Measurements from ENCODE around the gene QKI. TPM values are rescaled to one million over a fixed set of nuclear protein-coding genes. Genes with fewer than 3 reads are reported as not detected.

QKI gene
- total and polyA plus RNA-seq, 4 donors, result 27.1 to 213 (median 89.5) TPM

DNA sequence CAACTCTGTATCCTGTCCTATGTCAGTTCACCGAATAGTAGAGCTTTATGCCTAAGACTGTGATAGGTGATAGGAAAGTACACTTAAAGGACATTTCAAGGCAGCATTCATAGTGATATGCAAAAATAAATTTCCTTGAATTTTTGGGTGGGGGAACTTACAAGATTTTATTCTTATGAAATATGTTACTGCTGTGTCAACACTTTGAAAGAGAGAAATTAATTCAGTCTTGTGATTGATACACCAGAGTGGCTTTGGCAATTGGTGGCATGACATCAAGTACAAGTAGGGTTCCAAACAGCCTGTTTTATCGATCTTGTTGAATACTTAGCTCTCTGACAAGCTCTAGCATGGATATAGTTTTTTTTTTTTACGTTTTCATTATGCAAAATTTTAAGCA lies 72.3 kb downstream of the QKI start:
- Histone ChIP-seq H3K27me3 (ENCODE audit: control insufficient read depth in 1 of 2, insufficient read depth in 2 of 2, low read length in 1 of 2) (no peaks in the 10 kb centered on the region), H3K9me3 (ENCODE audit: control insufficient read depth, low read length) (no peaks in the 10 kb centered on the region), H3K4me1 (ENCODE audit: control insufficient read depth in 1 of 2, insufficient read depth in 2 of 2, low read length in 2 of 2) (peaks cover 0 to 1% of the 10 kb centered on the region in 2 donors), H3K4me3 (ENCODE audit: low read length in 2 of 2) (no peak overlapping the region), H3K27ac (ENCODE audit: low read depth in 1 of 2, low read length in 2 of 2) (no peak overlapping the region), H3K36me3 (ENCODE audit: control insufficient read depth in 1 of 2, insufficient read depth in 2 of 2, low read length in 1 of 2) (no peaks in the 10 kb centered on the region)
- DNase-seq (no peak), ATAC-seq (ENCODE audit: low FRiP score) (no peak)
- intact Hi-C loops (cut with DNase I), result no loop called here
- WGBS, 2 donors, result 61% methylated on average over 3 of the region's 3 CpGs

DNA sequence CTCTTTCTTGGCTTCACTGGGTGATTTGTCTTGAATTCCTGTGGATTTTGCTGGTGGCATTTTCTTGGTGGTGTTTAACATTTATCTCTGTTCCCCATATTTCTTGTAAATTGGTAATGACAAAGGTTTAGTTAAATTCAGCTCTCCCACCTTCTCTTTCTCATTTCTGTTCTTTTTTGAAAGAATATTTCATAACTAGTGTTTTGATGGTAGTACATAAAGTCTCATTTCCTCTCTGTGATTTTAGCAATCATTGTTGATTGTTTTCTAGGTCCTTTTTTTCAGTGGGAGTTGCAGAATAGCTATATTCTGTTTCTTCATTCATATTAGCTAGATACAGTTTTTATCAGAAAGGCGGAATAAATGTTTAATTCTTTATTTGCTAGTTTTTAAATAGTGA lies 73.1 kb downstream of the QKI start:
- no peaks in the 10 kb centered on the region for H3K27me3 ChIP-seq (ENCODE audit: control insufficient read depth in 1 of 2, insufficient read depth in 2 of 2, low read length in 1 of 2)
- intact Hi-C loops (cut with DNase I), result no loop called here
- H3K4me3 ChIP-seq (ENCODE audit: low read length in 2 of 2), result no peak overlapping the region
- ATAC-seq (ENCODE audit: low FRiP score) (no peak), DNase-seq (no peak)
- H3K4me1 ChIP-seq (ENCODE audit: control insufficient read depth in 1 of 2, insufficient read depth in 2 of 2, low read length in 2 of 2), result peaks cover 0 to 1% of the 10 kb centered on the region in 2 donors
- 95 to 97% methylated on average over 1 of the region's 1 CpG for WGBS, 2 donors
- no peak overlapping the region for H3K27ac ChIP-seq (ENCODE audit: low read depth in 1 of 2, low read length in 2 of 2)
- H3K36me3 ChIP-seq (ENCODE audit: control insufficient read depth in 1 of 2, insufficient read depth in 2 of 2, low read length in 1 of 2), result no peaks in the 10 kb centered on the region
- H3K9me3 ChIP-seq (ENCODE audit: control insufficient read depth, low read length), result no peaks in the 10 kb centered on the region

DNA sequence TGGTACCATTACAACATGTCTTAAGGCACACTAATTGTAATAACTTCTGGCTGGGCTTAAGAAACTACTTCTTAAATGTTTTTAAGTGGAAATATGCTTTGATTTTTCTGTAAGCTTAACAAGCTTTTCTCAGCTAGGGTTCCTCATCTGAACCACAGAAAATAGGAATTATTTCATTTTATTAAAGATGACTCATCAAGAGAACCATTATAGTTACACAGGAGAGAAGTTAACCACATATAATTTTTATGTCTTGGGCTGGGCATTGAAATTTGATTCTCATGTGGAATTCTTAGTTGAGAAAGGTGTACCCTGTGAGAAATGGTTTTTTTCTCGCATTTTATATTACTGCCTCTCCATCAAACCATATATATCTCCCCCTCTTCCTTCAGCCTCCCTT lies 75.1 kb downstream of the QKI start:
- Histone ChIP-seq H3K9me3 (ENCODE audit: control insufficient read depth, low read length) (no peaks in the 10 kb centered on the region), H3K36me3 (ENCODE audit: control insufficient read depth in 1 of 2, insufficient read depth in 2 of 2, low read length in 1 of 2) (no peaks in the 10 kb centered on the region), H3K4me3 (ENCODE audit: low read length in 2 of 2) (no peak overlapping the region), H3K27ac (ENCODE audit: low read depth in 1 of 2, low read length in 2 of 2) (no peak overlapping the region), H3K4me1 (ENCODE audit: control insufficient read depth in 1 of 2, insufficient read depth in 2 of 2, low read length in 2 of 2) (no peaks in the 10 kb centered on the region), H3K27me3 (ENCODE audit: control insufficient read depth in 1 of 2, insufficient read depth in 2 of 2, low read length in 1 of 2) (no peaks in the 10 kb centered on the region)
- no peak for ATAC-seq (ENCODE audit: low FRiP score)
- DNase-seq, result no peak
- intact Hi-C loops (cut with DNase I), result no loop called here
- WGBS, 2 donors, result 99 to 100% methylated on average over 1 of the region's 1 CpG

DNA sequence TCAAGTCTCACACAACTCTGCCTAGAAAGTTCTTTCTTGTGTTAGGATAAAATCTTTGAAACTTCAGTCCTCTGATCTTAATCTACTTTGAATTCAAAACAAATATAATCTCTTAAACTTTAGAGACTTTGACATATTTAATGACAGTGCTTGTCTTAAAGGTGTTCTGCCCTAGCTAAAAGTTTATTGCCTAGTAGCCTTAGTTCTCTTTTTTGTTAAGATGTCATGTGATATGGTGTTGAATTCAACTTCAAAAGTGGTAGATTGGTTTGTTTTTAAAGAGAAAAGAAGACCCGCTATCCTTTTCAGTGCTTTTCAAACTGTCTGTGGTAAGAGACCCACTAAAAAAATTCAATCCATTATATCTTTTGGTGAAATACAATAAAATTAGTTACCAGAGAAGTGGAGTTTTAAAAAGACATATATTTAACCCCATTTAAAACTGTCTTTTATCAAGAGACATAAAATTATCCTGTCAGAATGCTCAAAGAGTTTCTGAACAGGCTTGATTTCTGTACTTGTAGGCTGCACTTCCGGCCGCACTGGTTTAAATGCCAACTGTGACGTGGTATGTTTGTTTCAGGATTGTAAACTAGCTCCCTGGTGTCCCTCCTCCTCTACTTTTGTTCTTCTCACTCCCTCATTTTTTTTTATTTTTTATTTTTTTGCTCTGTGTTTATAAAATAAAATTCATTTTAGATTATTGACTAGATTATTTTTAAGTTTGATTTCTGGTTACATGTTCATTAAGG lies 76.5 kb downstream of the QKI start:
- no peak for ATAC-seq (ENCODE audit: low FRiP score)
- 47 to 49% methylated on average over 4 of the region's 4 CpGs for WGBS, 2 donors
- H3K9me3 ChIP-seq (ENCODE audit: control insufficient read depth, low read length), result no peaks in the 10 kb centered on the region

DNA sequence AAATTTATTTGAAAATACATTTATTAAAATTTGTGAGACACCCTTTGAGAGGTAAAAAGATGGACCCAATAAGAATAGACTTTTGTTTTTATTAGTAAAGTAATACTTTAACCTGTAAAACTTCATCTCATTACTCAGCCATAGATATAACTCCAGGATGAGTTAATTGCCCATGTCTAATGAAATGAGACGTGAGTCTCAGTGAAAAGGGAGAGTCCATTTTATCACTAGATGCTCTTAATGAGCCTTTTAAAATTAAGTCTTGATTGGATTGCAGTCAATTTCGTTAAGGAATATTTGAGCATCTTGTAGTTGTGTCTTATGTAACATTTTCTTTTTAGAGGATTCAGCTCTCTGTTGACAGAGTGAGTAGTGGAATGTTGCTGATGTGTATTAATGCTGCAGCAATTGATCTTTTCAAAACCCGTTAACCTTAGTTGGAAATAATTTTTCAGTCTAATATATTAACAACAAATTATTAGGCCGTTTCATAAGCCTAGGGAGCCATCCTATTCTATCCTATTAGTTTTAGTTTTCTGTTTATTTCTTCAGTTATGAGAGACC lies 77.3 kb downstream of the QKI start:
- no peak overlapping the region for H3K4me3 ChIP-seq (ENCODE audit: low read length in 2 of 2)
- no peak overlapping the region for H3K27ac ChIP-seq (ENCODE audit: low read depth in 1 of 2, low read length in 2 of 2)
- H3K4me1 ChIP-seq (ENCODE audit: control insufficient read depth in 1 of 2, insufficient read depth in 2 of 2, low read length in 2 of 2), result no peaks in the 10 kb centered on the region
- intact Hi-C loops (cut with DNase I), result no loop called here
- 92 to 93% methylated on average over 4 of the region's 4 CpGs for WGBS, 2 donors
- no peaks in the 10 kb centered on the region for H3K27me3 ChIP-seq (ENCODE audit: control insufficient read depth in 1 of 2, insufficient read depth in 2 of 2, low read length in 1 of 2)
- DNase-seq, result no peak
- no peak for ATAC-seq (ENCODE audit: low FRiP score)
- H3K36me3 ChIP-seq (ENCODE audit: control insufficient read depth in 1 of 2, insufficient read depth in 2 of 2, low read length in 1 of 2), result no peaks in the 10 kb centered on the region
- H3K9me3 ChIP-seq (ENCODE audit: control insufficient read depth, low read length), result no peaks in the 10 kb centered on the region

More for the DNA sequence above, 76.5 kb downstream of the QKI start:
- Histone ChIP-seq H3K4me1 (ENCODE audit: control insufficient read depth in 1 of 2, insufficient read depth in 2 of 2, low read length in 2 of 2) (no peaks in the 10 kb centered on the region), H3K36me3 (ENCODE audit: control insufficient read depth in 1 of 2, insufficient read depth in 2 of 2, low read length in 1 of 2) (no peaks in the 10 kb centered on the region), H3K27ac (ENCODE audit: low read depth in 1 of 2, low read length in 2 of 2) (no peak overlapping the region), H3K27me3 (ENCODE audit: control insufficient read depth in 1 of 2, insufficient read depth in 2 of 2, low read length in 1 of 2) (no peaks in the 10 kb centered on the region), H3K4me3 (ENCODE audit: low read length in 2 of 2) (no peak overlapping the region)
- intact Hi-C loops (cut with DNase I), result no loop called here
- DNase-seq, result peak; percentile 57 to 74

DNA sequence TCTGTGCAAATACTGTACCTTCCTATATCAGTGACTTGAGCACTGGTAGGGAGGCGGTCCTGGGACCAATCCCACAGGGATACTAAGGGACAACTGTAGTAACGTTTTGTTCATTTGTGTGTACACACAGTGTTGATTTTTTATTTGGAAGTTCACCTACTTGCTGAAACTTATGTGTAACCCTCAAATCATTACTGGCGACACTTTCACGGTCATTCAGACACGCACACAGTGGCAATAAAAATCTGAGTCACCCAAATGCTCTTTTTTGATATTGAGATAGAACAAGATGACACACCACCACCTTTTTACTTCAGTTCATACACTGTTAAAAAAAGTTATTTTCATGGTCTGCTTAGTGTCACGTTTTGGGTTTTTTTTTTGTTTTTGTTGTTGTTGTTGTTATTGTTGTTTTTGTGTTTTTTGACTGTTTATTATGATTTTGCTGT lies 79.8 kb downstream of the QKI start:
- no peaks in the 10 kb centered on the region for H3K36me3 ChIP-seq (ENCODE audit: control insufficient read depth in 1 of 2, insufficient read depth in 2 of 2, low read length in 1 of 2)
- ATAC-seq (ENCODE audit: low FRiP score), result no peak
- no peak overlapping the region for H3K27ac ChIP-seq (ENCODE audit: low read depth in 1 of 2, low read length in 2 of 2)
- no peak for DNase-seq
- intact Hi-C loops (cut with DNase I), result no loop called here
- no peaks in the 10 kb centered on the region for H3K27me3 ChIP-seq (ENCODE audit: control insufficient read depth in 1 of 2, insufficient read depth in 2 of 2, low read length in 1 of 2)
- H3K4me1 ChIP-seq (ENCODE audit: control insufficient read depth in 1 of 2, insufficient read depth in 2 of 2, low read length in 2 of 2), result no peaks in the 10 kb centered on the region
- no peak overlapping the region for H3K4me3 ChIP-seq (ENCODE audit: low read length in 2 of 2)
- WGBS, 2 donors, result 87 to 90% methylated on average over 6 of the region's 6 CpGs
- H3K9me3 ChIP-seq (ENCODE audit: control insufficient read depth, low read length), result no peaks in the 10 kb centered on the region

DNA sequence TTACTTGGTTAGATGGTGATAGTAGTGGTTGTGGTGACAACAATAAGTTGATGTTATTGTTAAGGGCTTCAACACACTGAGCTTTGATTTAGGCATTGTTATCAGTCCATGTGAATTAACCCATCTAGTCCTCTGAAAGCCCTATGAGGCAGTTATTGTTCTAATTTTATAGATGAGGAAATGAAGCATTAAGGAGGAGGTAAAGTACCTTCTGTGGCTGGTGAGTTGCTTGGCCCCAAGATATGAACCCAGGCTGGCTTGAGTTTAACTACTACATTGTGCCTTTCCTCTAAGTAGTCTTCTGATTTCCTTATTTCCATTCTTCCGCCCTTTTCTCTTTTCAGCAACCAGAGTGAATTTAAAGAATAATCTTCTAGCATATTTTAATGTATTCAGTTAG lies 81.7 kb downstream of the QKI start:
- ATAC-seq (ENCODE audit: low FRiP score) (no peak), DNase-seq (no peak)
- Histone ChIP-seq H3K36me3 (ENCODE audit: control insufficient read depth in 1 of 2, insufficient read depth in 2 of 2, low read length in 1 of 2) (no peaks in the 10 kb centered on the region), H3K27me3 (ENCODE audit: control insufficient read depth in 1 of 2, insufficient read depth in 2 of 2, low read length in 1 of 2) (no peaks in the 10 kb centered on the region), H3K4me3 (ENCODE audit: low read length in 2 of 2) (no peak overlapping the region), H3K27ac (ENCODE audit: low read depth in 1 of 2, low read length in 2 of 2) (no peak overlapping the region), H3K9me3 (ENCODE audit: control insufficient read depth, low read length) (no peaks in the 10 kb centered on the region), H3K4me1 (ENCODE audit: control insufficient read depth in 1 of 2, insufficient read depth in 2 of 2, low read length in 2 of 2) (peaks cover 0 to 3% of the 10 kb centered on the region in 2 donors)
- WGBS, 2 donors, result 99 to 100% methylated on average over 1 of the region's 1 CpG
- intact Hi-C loops (cut with DNase I), result no loop called here

DNA sequence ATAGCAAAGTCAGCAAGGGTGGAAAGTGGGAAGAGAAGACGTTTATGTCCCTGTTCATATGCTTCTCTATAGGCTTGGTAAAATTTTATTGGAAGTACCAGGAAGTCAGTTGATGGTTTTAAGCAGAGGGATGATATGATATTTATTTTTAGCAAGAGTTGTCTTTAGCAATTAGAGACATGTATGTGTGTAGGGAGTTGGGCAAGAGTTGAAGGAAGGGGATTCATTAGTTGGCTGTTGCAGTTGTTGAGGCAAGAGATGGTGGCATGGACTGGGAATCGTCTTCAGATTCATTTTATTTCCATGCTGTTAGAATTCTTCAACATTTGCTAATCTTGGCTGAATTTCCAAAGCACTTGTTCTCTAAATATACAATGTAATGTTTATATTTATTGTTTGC lies 85.6 kb downstream of the QKI start:
- peaks cover 0 to 4% of the 10 kb centered on the region in 2 donors for H3K4me1 ChIP-seq (ENCODE audit: control insufficient read depth in 1 of 2, insufficient read depth in 2 of 2, low read length in 2 of 2)
- intact Hi-C loops (cut with DNase I), result no loop called here

DNA sequence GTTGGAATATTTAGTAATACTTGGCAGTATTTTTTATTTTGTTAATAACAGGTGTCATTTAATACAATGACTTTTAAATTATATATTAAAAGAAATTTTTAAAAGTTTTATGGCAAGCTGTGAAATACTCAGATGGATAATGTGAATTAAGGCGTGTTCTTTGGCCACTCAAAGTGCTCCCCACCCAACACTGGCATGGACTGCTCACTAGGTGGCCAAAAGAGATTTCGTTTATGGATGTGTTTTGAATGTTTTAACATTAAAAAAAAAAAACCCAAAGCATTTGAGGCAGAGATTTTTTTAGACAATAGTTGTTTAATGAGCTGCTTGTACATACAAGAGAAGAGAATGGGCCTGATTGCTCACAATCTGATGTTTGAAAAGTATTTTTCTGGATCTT lies 86.5 kb downstream of the QKI start:
- intact Hi-C loops (cut with DNase I), result no loop called here
- Histone ChIP-seq H3K27me3 (ENCODE audit: control insufficient read depth in 1 of 2, insufficient read depth in 2 of 2, low read length in 1 of 2) (no peaks in the 10 kb centered on the region), H3K36me3 (ENCODE audit: control insufficient read depth in 1 of 2, insufficient read depth in 2 of 2, low read length in 1 of 2) (no peaks in the 10 kb centered on the region), H3K27ac (ENCODE audit: low read depth in 1 of 2, low read length in 2 of 2) (no peak overlapping the region), H3K9me3 (ENCODE audit: control insufficient read depth, low read length) (no peaks in the 10 kb centered on the region), H3K4me1 (ENCODE audit: control insufficient read depth in 1 of 2, insufficient read depth in 2 of 2, low read length in 2 of 2) (peaks cover 0 to 4% of the 10 kb centered on the region in 2 donors), H3K4me3 (ENCODE audit: low read length in 2 of 2) (no peak overlapping the region)
- no peak for ATAC-seq (ENCODE audit: low FRiP score)
- WGBS, 2 donors, result 41 to 44% methylated on average over 2 of the region's 2 CpGs
- no peak for DNase-seq

More for the DNA sequence above, 85.6 kb downstream of the QKI start:
- WGBS, 2 donors, result 48 to 57% methylated on average over 2 of the region's 2 CpGs
- ATAC-seq (ENCODE audit: low FRiP score) (no peak), DNase-seq (no peak)
- no peak overlapping the region for H3K27ac ChIP-seq (ENCODE audit: low read depth in 1 of 2, low read length in 2 of 2)
- no peaks in the 10 kb centered on the region for H3K9me3 ChIP-seq (ENCODE audit: control insufficient read depth, low read length)
- H3K4me3 ChIP-seq (ENCODE audit: low read length in 2 of 2), result no peak overlapping the region
- H3K36me3 ChIP-seq (ENCODE audit: control insufficient read depth in 1 of 2, insufficient read depth in 2 of 2, low read length in 1 of 2), result no peaks in the 10 kb centered on the region
- H3K27me3 ChIP-seq (ENCODE audit: control insufficient read depth in 1 of 2, insufficient read depth in 2 of 2, low read length in 1 of 2), result no peaks in the 10 kb centered on the region
